PC-9 (cell line): Measurements from ENCODE around the gene CFAP20DC. TPM values are rescaled to one million over a fixed set of nuclear protein-coding genes. Genes with fewer than 3 reads are reported as not detected.
A peak's percentile ranks its signal among the peaks of the same experiment; 100 is the strongest.

ENCODE experiments used
- BruUV-seq: library from RNA; stranded (reverse); fragments of 400-500 nt; replicated peaks from 2 replicates; lab custom pipeline; 2021; lab: Mats Ljungman, UMichigan
- CTCF ChIA-PET: fragments of 300-600 bp; sonication (Branson Sonifier 250); formaldehyde crosslinking; loops from one replicate; lab custom pipeline; 2022; ENCODE audit warnings: antibody characterized with exemption; lab: Charles Lee
- POLR2A ChIA-PET: fragments of 300-600 bp; sonication (Branson Sonifier 250); formaldehyde crosslinking; loops from one replicate; lab custom pipeline; 2022; ENCODE audit warnings: antibody characterized with exemption; ENCODE audit not compliant: unreplicated experiment; lab: Charles Lee
- DNase-seq, 2 experiments: peaks; one replicate each; pipeline versions ENCODE4 v3.0.0 to v3.0.0-alpha.2; 2015 to 2022; ENCODE audit warnings: mixed read lengths in 1 of 2
- H2AFZ ChIP-seq: fragments of 200-600 bp; sonication (generic); 2 replicates; pipeline ENCODE4 v1.8.1; 2017; ENCODE audit warnings: antibody characterized with exemption
- H3F3A ChIP-seq: fragments of 200-600 bp; sonication (generic); 2 replicates; pipeline ENCODE4 v1.8.1; 2017; ENCODE audit warnings: antibody characterized with exemption, mild to moderate bottlenecking, low read depth; ENCODE audit not compliant: insufficient read depth
- H3K27ac ChIP-seq: fragments of 200-600 bp; sonication (generic); 2 replicates; pipeline ENCODE4 v1.6.1; 2016; ENCODE audit warnings: mixed run types
- H3K27me3 ChIP-seq: fragments of 200-600 bp; sonication (generic); 2 replicates; pipeline ENCODE4 v1.6.1; 2016; ENCODE audit warnings: low read depth, mixed run types; ENCODE audit not compliant: insufficient read depth
- H3K36me3 ChIP-seq: fragments of 200-600 bp; sonication (generic); 2 replicates; pipeline ENCODE4 v1.6.1; 2016; ENCODE audit warnings: low read depth, mixed run types
- H3K4me1 ChIP-seq: fragments of 200-600 bp; sonication (generic); replicated peaks from 2 replicates; pipeline ENCODE4 v1.6.1; 2016; ENCODE audit warnings: mixed run types; ENCODE audit not compliant: insufficient read depth
- H3K4me2 ChIP-seq: fragments of 200-600 bp; sonication (generic); 2 replicates; pipeline ENCODE4 v1.6.1; 2017; ENCODE audit warnings: mixed run types
- H3K4me3 ChIP-seq: fragments of 200-600 bp; sonication (generic); 2 replicates; pipeline ENCODE4 v1.6.1; 2016; ENCODE audit warnings: mixed run types
- H3K79me2 ChIP-seq: fragments of 200-600 bp; sonication (generic); 2 replicates; pipeline ENCODE4 v1.6.1; 2017; ENCODE audit warnings: low read depth, mixed run types
- H3K9me2 ChIP-seq: fragments of 200-600 bp; sonication (generic); 2 replicates; pipeline ENCODE4 v1.8.1; 2017; ENCODE audit warnings: mild to moderate bottlenecking; ENCODE audit not compliant: insufficient read depth
- H3K9me3 ChIP-seq: fragments of 200-600 bp; sonication (generic); 2 replicates; pipeline ENCODE4 v1.8.1; 2016; ENCODE audit warnings: low read depth; ENCODE audit not compliant: insufficient read depth
- H4K20me1 ChIP-seq: fragments of 200-600 bp; sonication (generic); 2 replicates; pipeline ENCODE4 v1.8.1; 2017; ENCODE audit not compliant: insufficient read depth
- CTCF ChIP-seq: fragments of 200-600 bp; sonication (generic); conservative IDR thresholded peaks from 2 replicates; pipeline ENCODE4 v1.6.1; 2017; ENCODE audit warnings: mixed run types, antibody characterized with exemption, mild to moderate bottlenecking, moderate library complexity
- EZH2 ChIP-seq: fragments of 200-600 bp; sonication (generic); IDR thresholded peaks from 2 replicates; pipeline ENCODE4 v1.8.0; 2017; ENCODE audit warnings: antibody characterized with exemption, low read depth
- intact Hi-C: fragments of 100-400 bp; cut with micrococcal nuclease; formaldehyde crosslinking; loops from one replicate; pipeline ENCODE4 v1.10.0; 2022; ENCODE audit not compliant: unreplicated experiment
- total RNA-seq: library from RNA; stranded (reverse); gene quantifications from 2 replicates; pipeline ENCODE4 v1.2.3, GENCODE V29; 2021

Gene CFAP20DC
- total RNA-seq, 1 experiment from 2014 or later, result 6.7 TPM

- Histone ChIP-seq H3K4me1 (no peaks in the 10 kb centered on the region), H4K20me1 (no peaks in the 10 kb centered on the region), H3K27ac (no peak overlapping the region), H3K4me2 (no peak overlapping the region), H3K4me3 (no peak overlapping the region), H3K79me2 (no peaks in the 10 kb centered on the region), H3K9me2 (no peaks in the 10 kb centered on the region), H3K36me3 (no peaks in the 10 kb centered on the region), H3F3A (no peaks in the 10 kb centered on the region), H2AFZ (no peak overlapping the region), H3K27me3 (no peaks in the 10 kb centered on the region), H3K9me3 (no peaks in the 10 kb centered on the region)
- intact Hi-C loops, result no loop called here
- BruUV-seq, result no TSS peak
- POLR2A ChIA-PET, result no interaction called here
- TF ChIP-seq EZH2 (no peak), CTCF (no peak)
- CTCF ChIA-PET, result no interaction called here
- peak in 1 of 2 experiments; percentile 4 for DNase-seq
Observed at GRCh38 chr3:58835086-58835485, 214.7 kb downstream of the CFAP20DC start.

GRCh38 chr3:58833491-58833890 is 216.3 kb downstream of the CFAP20DC start:
- no peak for TF ChIP-seq EZH2
- no peak for TF ChIP-seq CTCF
- Histone ChIP-seq H3K4me3 (no peak overlapping the region), H3K4me1 (no peaks in the 10 kb centered on the region), H3K4me2 (no peak overlapping the region), H3K36me3 (no peaks in the 10 kb centered on the region), H3K9me2 (no peaks in the 10 kb centered on the region), H3K27me3 (no peaks in the 10 kb centered on the region), H3K9me3 (no peaks in the 10 kb centered on the region), H3K27ac (no peak overlapping the region), H4K20me1 (no peaks in the 10 kb centered on the region), H3K79me2 (no peaks in the 10 kb centered on the region), H2AFZ (no peak overlapping the region), H3F3A (no peaks in the 10 kb centered on the region)
- BruUV-seq, result no TSS peak
- ChIA-PET CTCF (no interaction called here), POLR2A (no interaction called here)
- no peak for DNase-seq
- intact Hi-C loops, result no loop called here

GRCh38 chr3:58829321-58830000 is 220.4 kb downstream of the CFAP20DC start:
- Histone ChIP-seq H3F3A (no peaks in the 10 kb centered on the region), H3K9me3 (no peaks in the 10 kb centered on the region), H3K4me3 (no peak overlapping the region), H4K20me1 (no peaks in the 10 kb centered on the region), H3K9me2 (no peaks in the 10 kb centered on the region), H2AFZ (no peak overlapping the region), H3K27me3 (no peaks in the 10 kb centered on the region), H3K36me3 (no peaks in the 10 kb centered on the region), H3K4me1 (no peaks in the 10 kb centered on the region), H3K4me2 (no peak overlapping the region), H3K27ac (no peak overlapping the region), H3K79me2 (no peaks in the 10 kb centered on the region)
- TF ChIP-seq EZH2, result no peak
- TF ChIP-seq CTCF, result no peak
- BruUV-seq, result no TSS peak
- CTCF ChIA-PET, result no interaction called here
- POLR2A ChIA-PET, result no interaction called here
- no peak for DNase-seq
- intact Hi-C loops, result loop anchor here (10.0 kb wide), 1 partner anchor 225 kb away; the partner anchor contains the start of gene CFAP20DC
